CD8-positive, alpha-beta memory T cell (primary cell): ENCODE data around the gene BMF. TPM values are rescaled to one million over a fixed set of nuclear protein-coding genes. Genes with fewer than 3 reads are reported as not detected.
A peak's percentile ranks its signal among the peaks of the same experiment; 100 is the strongest.
"Not testable (repeated sequence)": the region's sequence is repeated elsewhere in the genome, so short reads cannot be mapped to it uniquely, and the experiment has no call there.

Experiments
- CTCF ChIA-PET: fragments of 350-600 bp; sonication (Branson Sonifier 250); formaldehyde crosslinking; loops from one replicate; lab custom pipeline; 2021; ENCODE audit warnings: antibody characterized with exemption; lab: Charles Lee
- POLR2A ChIA-PET: fragments of 350-600 bp; sonication (Branson Sonifier 250); formaldehyde crosslinking; loops from one replicate; lab custom pipeline; 2021; ENCODE audit warnings: antibody characterized with exemption; lab: Charles Lee
- DNase-seq, 5 donors: peaks; one replicate each; pipeline versions ENCODE4 v3.0.0 to v3.0.0-alpha.2; 2020 to 2022; ENCODE audit warnings: mixed read lengths in 1 of 5
- H3K27ac ChIP-seq: one replicate; pipeline ENCODE4 v1.7.0; 2013; ENCODE audit warnings: low read depth, mild to moderate bottlenecking, low read length, moderate library complexity
- H3K27me3 ChIP-seq: 2 replicates; pipeline ENCODE4 v1.7.0; 2013; ENCODE audit warnings: low read length, mild to moderate bottlenecking; ENCODE audit not compliant: insufficient read depth, poor library complexity, severe bottlenecking
- H3K36me3 ChIP-seq: 2 replicates; pipeline ENCODE4 v1.7.0; 2013; ENCODE audit warnings: mild to moderate bottlenecking, low read length, moderate library complexity; ENCODE audit not compliant: insufficient read depth
- H3K4me1 ChIP-seq: 2 replicates; pipeline ENCODE4 v1.7.0; 2013; ENCODE audit warnings: mild to moderate bottlenecking, low read length, moderate library complexity; ENCODE audit not compliant: insufficient read depth
- H3K4me3 ChIP-seq: 2 replicates; pipeline ENCODE4 v1.7.0; 2013; ENCODE audit warnings: mild to moderate bottlenecking, low read length
- H3K9me3 ChIP-seq: 2 replicates; pipeline ENCODE4 v1.7.0; 2013; ENCODE audit warnings: mild to moderate bottlenecking, low read length
- H3K27ac Mint-ChIP-seq, 8 donors: one replicate each; pipeline ENCODE4 v1.8.0; 2020 to 2021; ENCODE audit warnings: mixed read lengths in 8 of 8, mild to moderate bottlenecking in 6 of 8, inconsistent platforms in 3 of 8, moderate library complexity in 3 of 8
- H3K27me3 Mint-ChIP-seq, 2 donors: one replicate each; pipeline ENCODE4 v1.8.0; 2020 to 2021; ENCODE audit warnings: mixed read lengths in 2 of 2, mild to moderate bottlenecking in 1 of 2, moderate library complexity in 1 of 2
- H3K36me3 Mint-ChIP-seq, 3 donors: one replicate each; pipeline ENCODE4 v1.8.0; 2020 to 2021; ENCODE audit warnings: mixed read lengths in 3 of 3, inconsistent platforms in 1 of 3, mild to moderate bottlenecking in 1 of 3
- H3K4me1 Mint-ChIP-seq, 3 donors: one replicate each; pipeline ENCODE4 v1.8.0; 2020 to 2021; ENCODE audit warnings: mixed read lengths in 3 of 3, inconsistent platforms in 1 of 3, mild to moderate bottlenecking in 1 of 3
- H3K4me3 Mint-ChIP-seq, 7 donors: one replicate each; pipeline ENCODE4 v1.8.0; 2020 to 2021; ENCODE audit warnings: mixed read lengths in 7 of 7, mild to moderate bottlenecking in 6 of 7, moderate library complexity in 4 of 7, inconsistent platforms in 2 of 7
- H3K9me3 Mint-ChIP-seq, 5 donors: one replicate each; pipeline ENCODE4 v1.8.0; 2020 to 2022; ENCODE audit warnings: mixed read lengths in 5 of 5, mild to moderate bottlenecking in 3 of 5, moderate library complexity in 2 of 5, inconsistent platforms in 1 of 5
- polyA plus RNA-seq: library from polyadenylated mRNA; unstranded; fragments of 300-500 nt; fragmentation: Illumina TruSeq; gene quantifications from one replicate; pipeline ENCODE4 v1.2.3, GENCODE V29; 2021
- total RNA-seq, 2 experiments: library from RNA; stranded (reverse); gene quantifications; one replicate each; pipeline ENCODE4 v1.2.3, GENCODE V29; 2021

The BMF gene
- total and polyA plus RNA-seq, 3 experiments from 2014 or later, result 2.3 to 16.8 (median 15.3) TPM

DNA sequence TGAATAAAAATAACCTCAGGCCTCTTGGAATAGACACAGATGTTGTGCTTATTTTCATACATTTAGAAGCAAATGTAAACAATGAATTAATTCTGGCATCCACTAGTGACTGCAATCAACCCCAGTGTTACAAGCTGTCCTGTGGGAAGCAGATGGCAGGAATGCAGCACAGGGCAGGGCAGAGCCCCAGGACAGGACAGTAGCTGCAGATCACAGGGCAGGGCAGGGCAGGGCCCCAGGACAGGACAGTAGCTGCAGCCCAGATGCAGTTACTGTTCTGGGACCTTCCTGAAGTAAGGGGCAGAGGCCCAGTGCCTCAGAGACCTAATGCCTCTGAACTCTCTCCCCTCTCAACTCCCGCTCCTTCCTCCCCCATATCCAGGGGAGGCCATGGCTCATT is 14.3 kb upstream of the BMF start:
- Mint-ChIP-seq H3K27ac (peak overlapping the region in 1 of 8 donors; percentile 27), H3K27me3 (peaks cover under 1 to 12% of the 10 kb centered on the region in 2 donors)
- H3K4me3 ChIP-seq, DNase-seq, H3K36me3 Mint-ChIP-seq, H3K4me1 ChIP-seq, H3K9me3 ChIP-seq, H3K36me3 ChIP-seq, H3K27ac ChIP-seq, H3K4me1 Mint-ChIP-seq, H3K4me3 Mint-ChIP-seq, POLR2A ChIA-PET, H3K27me3 ChIP-seq, H3K9me3 Mint-ChIP-seq: not testable (repeated sequence)
- CTCF ChIA-PET, result interaction anchor here (2.3 kb wide), 1 partner anchor 18 kb away, joined by 10 read pairs; no protein-coding TSS in a partner anchor

GRCh38 chr15:40121911-40122638 is 13.4 kb upstream of the BMF start:
- Mint-ChIP-seq H3K9me3 (no peaks in the 10 kb centered on the region), H3K27ac (no peak overlapping the region), H3K27me3 (peaks cover 0 to 4% of the 10 kb centered on the region in 2 donors), H3K36me3 (no peaks in the 10 kb centered on the region), H3K4me3 (no peak overlapping the region), H3K4me1 (no peaks in the 10 kb centered on the region)
- Histone ChIP-seq H3K9me3 (no peaks in the 10 kb centered on the region), H3K27me3 (no peaks in the 10 kb centered on the region), H3K36me3 (no peaks in the 10 kb centered on the region), H3K4me1 (no peaks in the 10 kb centered on the region), H3K4me3 (no peak overlapping the region), H3K27ac (no peak overlapping the region)
- CTCF ChIA-PET, result no interaction called here
- no peak for DNase-seq
- POLR2A ChIA-PET, result interaction anchor here (0.7 kb wide), 1 partner anchor 76 kb away, joined by 4 read pairs; no protein-coding TSS in a partner anchor

GRCh38 chr15:40118473-40118872 is 9.8 kb upstream of the BMF start:
- ChIA-PET POLR2A (no interaction called here), CTCF (interaction anchor here (1.0 kb wide), 1 partner anchor 14 kb away, joined by 3 read pairs; no protein-coding TSS in a partner anchor)
- H3K27ac ChIP-seq, result no peak overlapping the region
- no peaks in the 10 kb centered on the region for H3K36me3 ChIP-seq
- H3K27ac Mint-ChIP-seq, result no peak overlapping the region
- H3K4me1 ChIP-seq, result peaks cover 8% of the 10 kb centered on the region
- H3K9me3 Mint-ChIP-seq, result no peaks in the 10 kb centered on the region
- DNase-seq, result no peak
- H3K4me3 ChIP-seq, result no peak overlapping the region
- peaks cover 9 to 14% (median 12%) of the 10 kb centered on the region in 3 donors for H3K4me1 Mint-ChIP-seq
- H3K36me3 Mint-ChIP-seq, result no peaks in the 10 kb centered on the region
- H3K4me3 Mint-ChIP-seq, result no peak overlapping the region
- no peaks in the 10 kb centered on the region for H3K9me3 ChIP-seq
- peaks cover 4 to 5% of the 10 kb centered on the region in 2 donors for H3K27me3 Mint-ChIP-seq
- H3K27me3 ChIP-seq, result no peaks in the 10 kb centered on the region

DNA sequence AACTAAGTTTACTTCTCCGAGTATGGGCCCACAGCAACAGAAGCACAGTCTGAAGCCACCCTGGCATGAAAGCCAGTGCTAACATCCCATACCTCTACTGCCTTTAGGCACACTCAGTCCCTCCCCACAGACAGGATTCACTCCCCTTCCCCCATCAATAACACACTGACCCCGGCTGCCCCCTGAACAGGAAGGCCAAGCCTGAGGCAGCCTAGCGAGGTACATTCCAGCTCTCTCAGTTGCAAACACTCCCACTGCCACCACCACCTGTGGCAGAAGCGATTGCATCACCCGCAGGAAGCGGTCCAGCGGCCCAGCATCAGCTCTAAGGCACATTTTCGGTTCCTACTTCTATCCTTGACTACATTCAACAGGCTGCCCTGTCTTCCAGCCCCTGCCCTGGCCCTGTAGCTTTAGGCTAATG is 7.0 kb upstream of the BMF start:
- POLR2A ChIA-PET, result no interaction called here
- Mint-ChIP-seq H3K4me1 (peaks cover 9 to 14% (median 12%) of the 10 kb centered on the region in 3 donors), H3K36me3 (no peaks in the 10 kb centered on the region), H3K27ac (peak overlapping the region in 6 of 8 donors; percentile 19 to 77 (median 64)), H3K4me3 (peak overlapping the region in 2 of 7 donors; percentile 35 to 38), H3K9me3 (no peaks in the 10 kb centered on the region), H3K27me3 (peaks cover 5 to 8% of the 10 kb centered on the region in 2 donors)
- Histone ChIP-seq H3K27me3 (no peaks in the 10 kb centered on the region), H3K27ac (no peak overlapping the region), H3K9me3 (no peaks in the 10 kb centered on the region), H3K4me1 (peaks cover 8% of the 10 kb centered on the region), H3K36me3 (no peaks in the 10 kb centered on the region), H3K4me3 (no peak overlapping the region)
- DNase-seq, result peak in 1 of 5 donors; percentile 57
- CTCF ChIA-PET, result interaction anchor here (1.1 to 15.6 kb wide), 4 partner anchors 9 to 164 kb away, joined by 3 to 186 read pairs (median 14); no protein-coding TSS in a partner anchor

DNA sequence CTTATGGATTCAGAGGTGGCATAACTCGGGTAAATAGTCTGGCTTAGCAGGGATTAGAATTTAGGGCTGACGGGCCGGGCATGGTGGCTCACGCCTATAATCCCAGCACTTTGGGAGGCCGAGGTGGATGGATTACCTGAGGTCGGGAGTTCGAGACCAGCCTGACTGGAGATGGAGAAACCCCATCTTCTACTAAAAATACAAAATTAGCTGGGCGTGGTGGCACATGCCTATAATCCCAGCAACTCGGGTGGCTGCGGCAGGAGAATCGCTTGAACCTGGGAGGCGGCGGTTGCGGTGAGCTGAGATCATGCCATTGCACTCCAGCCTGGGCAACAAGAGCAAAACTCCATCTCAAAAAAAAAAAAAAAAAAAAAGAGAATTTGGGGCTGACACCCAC is 6.4 kb upstream of the BMF start:
- H3K36me3 Mint-ChIP-seq, H3K4me3 Mint-ChIP-seq, H3K36me3 ChIP-seq, H3K27me3 Mint-ChIP-seq, H3K9me3 ChIP-seq, H3K4me1 ChIP-seq, DNase-seq, H3K9me3 Mint-ChIP-seq, H3K27ac ChIP-seq, H3K4me3 ChIP-seq, H3K27me3 ChIP-seq, H3K27ac Mint-ChIP-seq: not testable (repeated sequence)
- H3K4me1 Mint-ChIP-seq, result peaks cover 9 to 14% (median 12%) of the 10 kb centered on the region in 3 donors
- ChIA-PET POLR2A (interaction anchor here (0.6 kb wide), 1 partner anchor 16 kb away, joined by 3 read pairs; no protein-coding TSS in a partner anchor), CTCF (interaction anchor here (1.1 to 15.6 kb wide), 5 partner anchors 9 to 164 kb away, joined by 3 to 186 read pairs (median 11); no protein-coding TSS in a partner anchor)

- ChIA-PET CTCF (interaction anchor here (1.1 to 15.6 kb wide), 4 partner anchors 8 to 67 kb away, joined by 4 to 186 read pairs (median 14); no protein-coding TSS in a partner anchor), POLR2A (no interaction called here)
- Histone ChIP-seq H3K9me3 (no peaks in the 10 kb centered on the region), H3K4me1 (peaks cover 8% of the 10 kb centered on the region), H3K36me3 (no peaks in the 10 kb centered on the region), H3K4me3 (no peak overlapping the region), H3K27me3 (no peaks in the 10 kb centered on the region), H3K27ac (no peak overlapping the region)
- no peak for DNase-seq
- no peaks in the 10 kb centered on the region for H3K36me3 Mint-ChIP-seq
- peak overlapping the region in 1 of 7 donors; percentile 33 for H3K4me3 Mint-ChIP-seq
- H3K27ac Mint-ChIP-seq, result no peak overlapping the region
- H3K27me3 Mint-ChIP-seq, result peaks cover 5 to 10% of the 10 kb centered on the region in 2 donors
- no peaks in the 10 kb centered on the region for H3K9me3 Mint-ChIP-seq
- H3K4me1 Mint-ChIP-seq, result peaks cover 13 to 18% (median 16%) of the 10 kb centered on the region in 3 donors
These were observed 5.5 kb upstream of the BMF start for GRCh38 chr15:40114218-40114617.

GRCh38 chr15:40112789-40113188 is 4.1 kb upstream of the BMF start:
- Histone ChIP-seq H3K27ac (no peak overlapping the region), H3K4me3 (no peak overlapping the region), H3K27me3 (no peaks in the 10 kb centered on the region), H3K36me3 (no peaks in the 10 kb centered on the region), H3K9me3 (no peaks in the 10 kb centered on the region), H3K4me1 (peaks cover 14% of the 10 kb centered on the region)
- Mint-ChIP-seq H3K4me3 (no peak overlapping the region), H3K4me1 (peaks cover 23 to 27% (median 27%) of the 10 kb centered on the region in 3 donors), H3K27ac (peak overlapping the region in 1 of 8 donors; percentile 57), H3K27me3 (peaks cover 5 to 14% of the 10 kb centered on the region in 2 donors), H3K36me3 (peaks cover 0 to 7% (median 0%) of the 10 kb centered on the region in 3 donors), H3K9me3 (no peaks in the 10 kb centered on the region)
- ChIA-PET POLR2A (no interaction called here), CTCF (interaction anchor here (1.2 to 15.6 kb wide), 3 partner anchors 8 to 67 kb away, joined by 3 to 186 read pairs (median 17); no protein-coding TSS in a partner anchor)
- no peak for DNase-seq

GRCh38 chr15:40111888-40112287 is 3.2 kb upstream of the BMF start:
- POLR2A ChIA-PET, result no interaction called here
- H3K4me3 Mint-ChIP-seq, result peak overlapping the region in 1 of 7 donors; percentile 26

More at GRCh38 chr15:40111888-40112287, 3.2 kb upstream of the BMF start:
- Mint-ChIP-seq H3K36me3 (peaks cover 0 to 7% (median 0%) of the 10 kb centered on the region in 3 donors), H3K27ac (no peak overlapping the region), H3K27me3 (peaks cover 5 to 16% of the 10 kb centered on the region in 2 donors), H3K4me1 (peaks cover 28 to 35% (median 34%) of the 10 kb centered on the region in 3 donors), H3K9me3 (no peaks in the 10 kb centered on the region)
- Histone ChIP-seq H3K27ac (no peak overlapping the region), H3K4me3 (no peak overlapping the region), H3K27me3 (no peaks in the 10 kb centered on the region), H3K4me1 (peaks cover 23% of the 10 kb centered on the region), H3K9me3 (no peaks in the 10 kb centered on the region), H3K36me3 (no peaks in the 10 kb centered on the region)
- CTCF ChIA-PET, result interaction anchor here (1.2 to 15.6 kb wide), 2 partner anchors 19 to 66 kb away, joined by 3 to 186 read pairs; no protein-coding TSS in a partner anchor
- no peak for DNase-seq
